HCT116 (cell line): Measurements from ENCODE around the gene ASCL3. TPM values are rescaled to one million over a fixed set of nuclear protein-coding genes. Genes with fewer than 3 reads are reported as not detected.

Source experiments
- ATAC-seq: fragments of 200-7000 bp; cut with Tn5 transposase; 2 replicates; pipeline ENCODE4 v1.9.1; 2020; ENCODE audit warnings: mild to moderate bottlenecking, moderate library complexity
- BruUV-seq: library from RNA; stranded (reverse); fragments of 400-500 nt; replicated peaks from 2 replicates; lab custom pipeline; 2021; lab: Mats Ljungman, UMichigan
- CTCF ChIA-PET: fragments of 300-600 bp; sonication (Branson Sonifier 250); formaldehyde crosslinking; loops from one replicate; lab custom pipeline; 2021; ENCODE audit warnings: antibody characterized with exemption; lab: Charles Lee
- POLR2A ChIA-PET: fragments of 300-600, 350-600 bp; sonication (Branson Sonifier 250); formaldehyde crosslinking; loops from one replicate; lab custom pipeline; 2021; ENCODE audit warnings: antibody characterized with exemption; lab: Charles Lee
- RAD21 ChIA-PET, 2 experiments: fragments of 300-600 bp; sonication (Branson Sonifier 250); formaldehyde crosslinking; loops; one replicate each; lab custom pipeline; 2023; ENCODE audit warnings: low total read pairs in 2 of 2; ENCODE audit not compliant: uncharacterized antibody in 2 of 2, unreplicated experiment in 2 of 2, low non-redundant PET in 1 of 2; lab: Charles Lee
- DNase-seq: peaks from one replicate; pipeline ENCODE4 v3.0.0-alpha.2; 2010; ENCODE audit warnings: low read depth, low spot score
- H2AFZ ChIP-seq: fragments of 200-600 bp; shearing (Covaris generic), sonication (generic); 2 replicates; pipeline ENCODE4 v1.6.1; 2017; ENCODE audit warnings: low read depth, mixed run types, mixed read lengths, antibody characterized with exemption, low read length; ENCODE audit not compliant: poor library complexity, severe bottlenecking
- H3K27ac ChIP-seq: 2 replicates; pipeline ENCODE4 v1.5.1; 2012; ENCODE audit warnings: low read depth, low read length
- H3K27me3 ChIP-seq: fragments of 200-600 bp; sonication (generic); 2 replicates; pipeline ENCODE4 v1.6.1; 2016; ENCODE audit warnings: mixed run types, low read length, mixed read lengths; ENCODE audit not compliant: insufficient read depth
- H3K36me3 ChIP-seq, 2 experiments: fragments of 200-500 bp in 1 of 2; fragments of 200-600 bp in 1 of 2; sonication (Bioruptor generic) in 1 of 2; sonication (generic) in 1 of 2; 2 replicates each; pipeline versions ENCODE4 v1.5.1 to v1.6.1; 2014 to 2016; ENCODE audit warnings: low read length in 2 of 2, inconsistent platforms in 1 of 2, mixed read lengths in 1 of 2, mixed run types in 1 of 2; ENCODE audit not compliant: insufficient read depth in 2 of 2, control insufficient read depth in 1 of 2
- H3K4me1 ChIP-seq, 2 experiments: fragments of 200-600 bp in 1 of 2; sonication (generic) in 1 of 2; 2 replicates each; pipeline versions ENCODE4 v1.5.1 to v1.6.1; 2012 to 2017; ENCODE audit warnings: low read length in 2 of 2, inconsistent platforms in 1 of 2, mild to moderate bottlenecking in 1 of 2, mixed read lengths in 1 of 2, mixed run types in 1 of 2, moderate library complexity in 1 of 2; ENCODE audit not compliant: insufficient read depth in 2 of 2, control insufficient read depth in 1 of 2
- H3K4me2 ChIP-seq: fragments of 200-600 bp; sonication (generic); 2 replicates; pipeline ENCODE4 v1.6.1; 2017; ENCODE audit warnings: mixed run types, low read length, mixed read lengths
- H3K4me3 ChIP-seq, 2 experiments: fragments of 200-600 bp in 1 of 2; sonication (generic) in 1 of 2; replicated peaks in 1 of 2; 2 replicates each; pipeline ENCODE4 v1.5.1; 2011 to 2016; ENCODE audit warnings: low read length in 2 of 2, control low read depth in 1 of 2, low read depth in 1 of 2, mild to moderate bottlenecking in 1 of 2, mixed read lengths in 1 of 2, mixed run types in 1 of 2
- H3K79me2 ChIP-seq: fragments of 200-600 bp; sonication (generic); 2 replicates; pipeline ENCODE4 v1.6.1; 2017; ENCODE audit warnings: mild to moderate bottlenecking, mixed run types, low read length, moderate library complexity, mixed read lengths; ENCODE audit not compliant: insufficient read depth
- H3K9ac ChIP-seq: fragments of 200-600 bp; sonication (generic); 2 replicates; pipeline ENCODE4 v1.6.1; 2016; ENCODE audit warnings: low read length, mixed read lengths
- H3K9me2 ChIP-seq: fragments of 200-600 bp; sonication (generic), shearing (Covaris generic); 2 replicates; pipeline ENCODE4 v1.6.1; 2017; ENCODE audit warnings: mixed run types, mild to moderate bottlenecking, moderate library complexity; ENCODE audit not compliant: insufficient read depth
- H3K9me3 ChIP-seq, 2 experiments: fragments of 200-500 bp in 1 of 2; fragments of 200-600 bp in 1 of 2; sonication (Bioruptor generic) in 1 of 2; sonication (generic) in 1 of 2; 2 replicates each; pipeline ENCODE4 v1.6.1; 2014 to 2017; ENCODE audit warnings: low read length in 2 of 2, mixed read lengths in 2 of 2, inconsistent platforms in 1 of 2, low read depth in 1 of 2, mild to moderate bottlenecking in 1 of 2, mixed run types in 1 of 2, moderate library complexity in 1 of 2; ENCODE audit not compliant: control insufficient read depth in 1 of 2, insufficient read depth in 1 of 2
- H4K20me1 ChIP-seq: fragments of 200-600 bp; sonication (generic), shearing (Covaris generic); 2 replicates; pipeline ENCODE4 v1.6.1; 2017; ENCODE audit warnings: mixed run types, mild to moderate bottlenecking, moderate library complexity; ENCODE audit not compliant: insufficient read depth
- CBX3 ChIP-seq: IDR thresholded peaks from 2 replicates; pipeline ENCODE4 v1.6.1; 2012; ENCODE audit warnings: low read depth
- CTCF ChIP-seq, 3 experiments: fragments of 200-600 bp in 1 of 3; sonication (generic) in 1 of 3; IDR thresholded peaks in 2 of 3; conservative IDR thresholded peaks in 1 of 3; 2 replicates each; pipeline ENCODE4 v1.5.1; 2012 to 2017; ENCODE audit warnings: low read depth in 2 of 3, low read length in 2 of 3, antibody characterized with exemption in 1 of 3, borderline replicate concordance in 1 of 3, control low read depth in 1 of 3, mild to moderate bottlenecking in 1 of 3, mixed read lengths in 1 of 3, mixed run types in 1 of 3, moderate library complexity in 1 of 3; ENCODE audit not compliant: insufficient read depth in 1 of 3
- EGR1 ChIP-seq: IDR thresholded peaks from 2 replicates; pipeline ENCODE4 v1.6.1; 2012; ENCODE audit warnings: low read depth
- ELF1 ChIP-seq: IDR thresholded peaks from 2 replicates; pipeline ENCODE4 v1.6.1; 2012; ENCODE audit warnings: low read depth, borderline replicate concordance
- EZH2 ChIP-seq: fragments of 200-600 bp; sonication (generic); IDR thresholded peaks from 2 replicates; pipeline ENCODE4 v1.6.1; 2017; ENCODE audit warnings: antibody characterized with exemption, mixed run types
- EZH2phosphoT487 ChIP-seq: fragments of 200-600 bp; IDR thresholded peaks from 2 replicates; pipeline ENCODE4 v1.6.1; 2018; ENCODE audit warnings: antibody characterized with exemption, borderline replicate concordance
- FOSL1 ChIP-seq: IDR thresholded peaks from 2 replicates; pipeline ENCODE4 v1.6.1; 2012; ENCODE audit warnings: low read depth
- MAX ChIP-seq: IDR thresholded peaks from 2 replicates; pipeline ENCODE4 v1.6.1; 2012
- POLR2A ChIP-seq: IDR thresholded peaks from 2 replicates; pipeline ENCODE4 v1.7.0; 2011; ENCODE audit warnings: borderline replicate concordance; ENCODE audit not compliant: insufficient read depth, insufficient read length; ENCODE audit errors: extremely low read depth
- POLR2AphosphoS5 ChIP-seq: IDR thresholded peaks from 2 replicates; pipeline ENCODE4 v1.6.1; 2011; ENCODE audit warnings: mild to moderate bottlenecking, low read depth, low read length, moderate library complexity
- RAD21 ChIP-seq: IDR thresholded peaks from 2 replicates; pipeline ENCODE4 v1.6.1; 2012; ENCODE audit warnings: low read depth, mild to moderate bottlenecking
- SP1 ChIP-seq: IDR thresholded peaks from 2 replicates; pipeline ENCODE4 v1.6.1; 2012; ENCODE audit warnings: low read depth
- SRF ChIP-seq: IDR thresholded peaks from 2 replicates; pipeline ENCODE4 v1.6.1; 2012; ENCODE audit warnings: low read depth
- TCF7L2 ChIP-seq: IDR thresholded peaks from 2 replicates; pipeline ENCODE4 v1.7.0; 2011; ENCODE audit warnings: borderline replicate concordance, inconsistent platforms; ENCODE audit not compliant: insufficient read depth, insufficient read length; ENCODE audit errors: extremely low read depth
- ZBTB33 ChIP-seq: IDR thresholded peaks from 2 replicates; pipeline ENCODE4 v1.6.1; 2011; ENCODE audit warnings: mild to moderate bottlenecking, low read length, moderate library complexity; ENCODE audit not compliant: insufficient replicate concordance; ENCODE audit errors: extremely low read depth
- ZNF274 ChIP-seq: fragments of 200-500 bp; sonication (Bioruptor generic); IDR thresholded peaks from 2 replicates; pipeline ENCODE4 v1.6.1; 2014; ENCODE audit warnings: mild to moderate bottlenecking, low read depth, low read length, inconsistent platforms
- intact Hi-C: fragments of 100-400 bp; cut with micrococcal nuclease; formaldehyde crosslinking; loops from 2 replicates; pipeline ENCODE4 v1.10.0; 2022
- total RNA-seq: library from RNA; stranded (reverse); gene quantifications from one replicate; pipeline ENCODE4 v1.2.1, GENCODE V29; 2021; ENCODE audit not compliant: unreplicated experiment

ASCL3 gene
- total RNA-seq, 1 experiment from 2014 or later = not detected

- H3K27me3 ChIP-seq = no peaks in the 10 kb centered on the region
- intact Hi-C loops = no loop called here
- no peak for DNase-seq
- no peak for TF ChIP-seq SRF
- BruUV-seq = no TSS peak
- H3K4me1 ChIP-seq = no peaks in the 10 kb centered on the region
- ChIA-PET RAD21 (no interaction called here), POLR2A (no interaction called here), CTCF (no interaction called here)
- no peaks in the 10 kb centered on the region for H4K20me1 ChIP-seq
- H3K9me2 ChIP-seq = no peaks in the 10 kb centered on the region
- H3K9ac ChIP-seq = no peak overlapping the region
- H3K79me2 ChIP-seq = no peaks in the 10 kb centered on the region
- H3K36me3 ChIP-seq = no peaks in the 10 kb centered on the region
- H3K4me2 ChIP-seq = no peak overlapping the region
- no peaks in the 10 kb centered on the region for H3K9me3 ChIP-seq
- no peak overlapping the region for H3K4me3 ChIP-seq
- H3K27ac ChIP-seq = no peak overlapping the region
- no peak overlapping the region for H2AFZ ChIP-seq
- no peak for ATAC-seq
These were observed 28.5 kb upstream of the ASCL3 start for GRCh38 chr11:8971196-8971923.

GRCh38 chr11:8967184-8967583, 24.4 kb upstream of the ASCL3 start:
- no peak overlapping the region for H3K27ac ChIP-seq
- H3K9me3 ChIP-seq = no peaks in the 10 kb centered on the region
- intact Hi-C loops = no loop called here
- ATAC-seq (no peak), DNase-seq (no peak)
- BruUV-seq = no TSS peak
- POLR2A ChIA-PET = no interaction called here
- no peaks in the 10 kb centered on the region for H3K36me3 ChIP-seq
- no peaks in the 10 kb centered on the region for H4K20me1 ChIP-seq
- no peak overlapping the region for H3K4me3 ChIP-seq
- H3K4me2 ChIP-seq = no peak overlapping the region
- H3K4me1 ChIP-seq = peaks cover 10 to 21% of the 10 kb centered on the region in 2 experiments
- H3K9me2 ChIP-seq = no peaks in the 10 kb centered on the region
- peaks cover 17% of the 10 kb centered on the region for H3K79me2 ChIP-seq
- H2AFZ ChIP-seq = no peak overlapping the region
- RAD21 ChIA-PET = no interaction called here
- CTCF ChIA-PET = interaction anchor here (0.6 kb wide), 1 partner anchor 15 kb away, joined by 3 read pairs; no protein-coding TSS in a partner anchor
- no peaks in the 10 kb centered on the region for H3K27me3 ChIP-seq
- no peak overlapping the region for H3K9ac ChIP-seq
- TF ChIP-seq CBX3 (no peak), RAD21 (no peak), FOSL1 (no peak), ZBTB33 (no peak), ZNF274 (no peak), CTCF (IDR thresholded peaks at IDR 0.05 in 2 of 3, conservative IDR thresholded peaks at IDR 0.05 in 1 of 3; ENCODE audit: borderline replicate concordance in 1 of 3, insufficient read depth in 1 of 3, low read depth in 2 of 3, low read length in 2 of 3) (no peak), EGR1 (no peak), POLR2AphosphoS5 (no peak), ELF1 (no peak), POLR2A (no peak), TCF7L2 (no peak), EZH2 (no peak), MAX (no peak), EZH2phosphoT487 (no peak), SP1 (no peak)
